GM12872 (cell line): ENCODE measurements around the gene CLDN14.

ENCODE experiments used
- CTCF ChIP-seq: IDR thresholded peaks from 3 replicates; pipeline ENCODE4 v1.5.1; 2011; ENCODE audit warnings: low read depth, mild to moderate bottlenecking, low read length, moderate library complexity; ENCODE audit not compliant: insufficient read depth

Gene CLDN14

GRCh38 chr21:36430841-36431240 lies 49.1 kb downstream of the CLDN14 start:
- no peak for TF ChIP-seq CTCF

- TF ChIP-seq CTCF: peak; percentile 40; the same call in 1 of the 3 replicates
These were observed 49.9 kb downstream of the CLDN14 start for GRCh38 chr21:36429947-36430546.

- no peak for TF ChIP-seq CTCF
These were observed 51.0 kb downstream of the CLDN14 start for GRCh38 chr21:36428761-36429432.

GRCh38 chr21:36427502-36427901 lies 52.4 kb downstream of the CLDN14 start:
- no peak for TF ChIP-seq CTCF

GRCh38 chr21:36425286-36425685 lies 54.6 kb downstream of the CLDN14 start:
- no peak for TF ChIP-seq CTCF

GRCh38 chr21:36424592-36424991 lies 55.3 kb downstream of the CLDN14 start:
- TF ChIP-seq CTCF: no peak

- TF ChIP-seq CTCF: no peak
These were observed 56.0 kb downstream of the CLDN14 start for GRCh38 chr21:36423771-36424433.
